IMR-90 (cell line): ENCODE results near the gene RIPOR3.

Experiments used
- BHLHE40 ChIP-seq: fragments of 150-350 bp; IDR thresholded peaks from 2 replicates; pipeline ENCODE4 v1.6.1; 2016; ENCODE audit warnings: mild to moderate bottlenecking, low read depth, low read length
- CTCF ChIP-seq: conservative IDR thresholded peaks from 2 replicates; pipeline ENCODE4 v1.5.1; 2012; ENCODE audit warnings: mild to moderate bottlenecking, low read depth, low read length, improper control_type of control experiment
- POLR2A ChIP-seq: IDR thresholded peaks from 2 replicates; pipeline ENCODE4 v1.6.1; 2012; ENCODE audit warnings: mild to moderate bottlenecking, low read depth, low read length
- RAD21 ChIP-seq: IDR thresholded peaks from 2 replicates; pipeline ENCODE4 v1.6.1; 2012; ENCODE audit warnings: low read length, improper control_type of control experiment
- RCOR1 ChIP-seq: IDR thresholded peaks from 2 replicates; pipeline ENCODE4 v1.6.1; 2012; ENCODE audit warnings: mild to moderate bottlenecking, low read length, improper control_type of control experiment; ENCODE audit not compliant: insufficient replicate concordance
- RFX5 ChIP-seq: IDR thresholded peaks from 2 replicates; pipeline ENCODE4 v1.8.0; 2012; ENCODE audit warnings: low read depth, mild to moderate bottlenecking, low read length, moderate library complexity
- USF2 ChIP-seq: fragments of 150-350 bp; IDR thresholded peaks from 2 replicates; pipeline ENCODE4 v1.6.1; 2017; ENCODE audit warnings: mild to moderate bottlenecking, antibody characterized with exemption, low read length, low read depth

GRCh38 chr20:50690650-50691572 is at the start of gene RIPOR3:
- TF ChIP-seq RAD21 (no peak), CTCF (no peak), RCOR1 (no peak), POLR2A (no peak), RFX5 (no peak), BHLHE40 (no peak), USF2 (no peak)
